Skeletal muscle cell (primary cell): Measurements from ENCODE around the gene AQP10.
A peak's percentile ranks its signal among the peaks of the same experiment; 100 is the strongest.
"Not testable (repeated sequence)": the region's sequence is repeated elsewhere in the genome, so short reads cannot be mapped to it uniquely, and the experiment has no call there.

Source experiments
- DNase-seq: peaks from one replicate; pipeline ENCODE4 v3.0.0-alpha.2; 2010; ENCODE audit warnings: low read depth
- H3K4me3 ChIP-seq: 2 replicates; pipeline ENCODE4 v1.5.1; 2011; ENCODE audit warnings: low read depth, mild to moderate bottlenecking, control low read depth, low read length, moderate library complexity

AQP10 gene

GRCh38 chr1:154338875-154339274 lies 18.0 kb downstream of the AQP10 start:
- DNase-seq = no peak
- H3K4me3 ChIP-seq = no peak overlapping the region

- not testable (repeated sequence) for H3K4me3 ChIP-seq, DNase-seq
These were observed 20.5 kb downstream of the AQP10 start for GRCh38 chr1:154341366-154341765.

- no peak overlapping the region for H3K4me3 ChIP-seq
- DNase-seq = no peak
These were observed 21.2 kb downstream of the AQP10 start for GRCh38 chr1:154342132-154342531.

GRCh38 chr1:154342836-154343472 lies 22.1 kb downstream of the AQP10 start:
- H3K4me3 ChIP-seq = no peak overlapping the region
- DNase-seq = no peak

GRCh38 chr1:154344977-154345837 lies 24.3 kb downstream of the AQP10 start:
- no peak for DNase-seq
- H3K4me3 ChIP-seq = no peak overlapping the region

- DNase-seq = no peak
- H3K4me3 ChIP-seq = no peak overlapping the region
These were observed 25.5 kb downstream of the AQP10 start for GRCh38 chr1:154346276-154346917.

GRCh38 chr1:154347961-154348360 lies 27.1 kb downstream of the AQP10 start:
- no peak overlapping the region for H3K4me3 ChIP-seq
- DNase-seq = no peak

GRCh38 chr1:154348429-154349076 lies 27.7 kb downstream of the AQP10 start:
- no peak overlapping the region for H3K4me3 ChIP-seq
- DNase-seq = no peak

- no peak for DNase-seq
- H3K4me3 ChIP-seq = no peak overlapping the region
These were observed 28.2 kb downstream of the AQP10 start for GRCh38 chr1:154349121-154349520.

GRCh38 chr1:154350383-154350782 lies 29.5 kb downstream of the AQP10 start:
- no peak for DNase-seq
- no peak overlapping the region for H3K4me3 ChIP-seq

GRCh38 chr1:154351363-154352068 lies 30.6 kb downstream of the AQP10 start:
- no peak overlapping the region for H3K4me3 ChIP-seq
- DNase-seq = no peak

GRCh38 chr1:154352245-154352580 lies 31.3 kb downstream of the AQP10 start:
- DNase-seq = no peak
- H3K4me3 ChIP-seq = peak overlapping the region; percentile 42

GRCh38 chr1:154352581-154353459 lies 31.9 kb downstream of the AQP10 start:
- peak overlapping the region; percentile 42 for H3K4me3 ChIP-seq
- DNase-seq = no peak

GRCh38 chr1:154353460-154353904 lies 32.6 kb downstream of the AQP10 start:
- peak overlapping the region; percentile 42 for H3K4me3 ChIP-seq
- DNase-seq = no peak

GRCh38 chr1:154353966-154354365 lies 33.1 kb downstream of the AQP10 start:
- H3K4me3 ChIP-seq = no peak overlapping the region
- no peak for DNase-seq

- H3K4me3 ChIP-seq = no peak overlapping the region
- no peak for DNase-seq
These were observed 37.6 kb downstream of the AQP10 start for GRCh38 chr1:154358519-154358918.

GRCh38 chr1:154360288-154360687 lies 39.4 kb downstream of the AQP10 start:
- H3K4me3 ChIP-seq = no peak overlapping the region
- no peak for DNase-seq

GRCh38 chr1:154360881-154361280 lies 40.0 kb downstream of the AQP10 start:
- not testable (repeated sequence) for H3K4me3 ChIP-seq, DNase-seq
